Right lobe of liver (tissue), 4 donors: ENCODE measurements around the gene MCC.

Experiments
- CTCF ChIP-seq, 4 donors: fragments of 200-600 bp in 3 of 4; fragments of 450-650 bp in 1 of 4; IDR thresholded peaks; one replicate each; pipeline versions ENCODE4 v1.5.1 to v1.8.0; 2016 to 2022; ENCODE audit warnings: antibody characterized with exemption in 4 of 4, mild to moderate bottlenecking in 2 of 4
- POLR2A ChIP-seq: fragments of 450-650 bp; IDR thresholded peaks from one replicate; pipeline ENCODE4 v1.6.1; 2017; ENCODE audit warnings: antibody characterized with exemption, mild to moderate bottlenecking
- donor health status: DM: no; HTN: no; CAD: no.
- donor health status: DM: no; HTN: no; CAD: no.
- donor health status: DM: no; HTN: yes; CAD: no.

- TF ChIP-seq CTCF (IDR thresholded peaks at IDR 0.05) (no peak), POLR2A (no peak)
Measured at GRCh38 chr5:113240032-113240431, 248.2 kb downstream of the MCC start.
